ENCODE data around the gene MMP24. TPM values are rescaled to one million over a fixed set of nuclear protein-coding genes. Genes with fewer than 3 reads are reported as not detected.

MMP24 gene
- total RNA-seq, 1 donor from 2014 or later, result 102 TPM

DNA sequence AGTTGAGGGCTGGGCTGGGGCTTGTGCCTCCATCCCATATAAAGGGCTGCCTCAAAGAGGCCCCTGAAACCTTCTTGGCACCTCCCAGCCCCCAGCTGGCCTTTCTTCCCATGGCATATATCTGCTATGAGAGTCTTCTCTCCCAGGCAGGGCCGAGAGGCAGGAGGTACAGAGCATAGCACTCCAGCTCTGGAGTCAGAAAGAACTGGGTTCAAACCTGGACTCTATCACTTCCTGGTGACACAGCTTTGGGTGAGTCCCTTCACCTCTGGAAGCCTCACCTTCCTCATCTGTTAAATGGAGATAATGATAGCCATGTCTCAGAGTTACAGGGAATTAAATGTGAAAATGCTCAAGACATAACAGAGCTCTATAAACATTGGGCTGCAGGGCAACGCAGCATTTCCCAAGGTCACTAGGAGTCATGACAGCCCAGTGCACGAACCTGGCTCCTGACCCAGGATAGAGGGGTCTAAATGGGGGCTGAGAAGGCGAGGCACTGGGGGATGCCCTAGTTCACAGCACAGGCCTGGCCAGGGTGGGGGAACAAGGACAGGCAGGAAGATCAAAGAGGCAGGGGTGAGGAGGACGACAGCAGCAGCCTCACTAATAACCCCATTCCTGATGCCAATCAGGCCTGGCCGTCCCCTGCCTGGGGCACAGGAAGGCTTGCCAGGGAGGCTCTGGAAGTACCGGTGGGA, 63.8 kb downstream of the MMP24 start:
- no peak for FAIRE-seq
- DNase-seq (ENCODE audit: low spot score in 2 of 2), result no peak

DNA sequence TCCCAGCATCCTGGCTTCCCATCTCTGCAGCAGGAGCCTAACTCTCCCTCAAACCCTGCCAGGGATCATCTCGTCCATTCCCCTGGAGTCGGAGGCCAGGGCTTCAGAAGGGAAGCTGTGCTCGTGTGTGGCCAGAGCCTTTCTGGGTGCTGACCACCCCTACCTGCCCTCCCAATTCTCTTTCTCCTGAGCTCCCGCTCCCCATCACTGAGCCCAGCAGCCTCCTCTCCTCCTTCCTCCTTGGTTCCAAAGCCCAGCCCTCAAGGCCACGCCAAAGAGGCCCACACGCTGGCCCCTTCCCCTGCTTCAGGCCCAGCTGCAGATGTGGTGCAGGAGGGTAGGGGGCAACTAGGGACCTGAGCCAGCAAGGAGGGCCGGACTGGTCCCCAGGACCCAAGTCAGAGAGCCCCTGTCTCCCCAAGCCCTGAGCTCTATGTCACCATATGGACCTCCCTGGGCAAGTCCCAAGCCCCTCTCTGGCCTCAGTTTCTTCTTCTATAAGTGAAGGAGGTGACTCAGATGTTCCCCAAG, 64.5 kb downstream of the MMP24 start:
- FAIRE-seq (no peak), DNase-seq (ENCODE audit: low spot score in 2 of 2) (no peak)

- FAIRE-seq, result no peak
Measured at GRCh38 chr20:35291654-35292503, 65.4 kb downstream of the MMP24 start, which contains the start of gene FAM83C. TSS of gene FAM83C (minus strand) at chr20:35292425. CDS start at chr20:35292304, 121 bp downstream.

GRCh38 chr20:35292504-35293285, 66.2 kb downstream of the MMP24 start:
- DNase-seq (ENCODE audit: low spot score in 2 of 2) (no peak), FAIRE-seq (no peak)

More at GRCh38 chr20:35291654-35292503, 65.4 kb downstream of the MMP24 start, which contains the start of gene FAM83C:
- no peak for DNase-seq (ENCODE audit: low spot score in 2 of 2)

DNA sequence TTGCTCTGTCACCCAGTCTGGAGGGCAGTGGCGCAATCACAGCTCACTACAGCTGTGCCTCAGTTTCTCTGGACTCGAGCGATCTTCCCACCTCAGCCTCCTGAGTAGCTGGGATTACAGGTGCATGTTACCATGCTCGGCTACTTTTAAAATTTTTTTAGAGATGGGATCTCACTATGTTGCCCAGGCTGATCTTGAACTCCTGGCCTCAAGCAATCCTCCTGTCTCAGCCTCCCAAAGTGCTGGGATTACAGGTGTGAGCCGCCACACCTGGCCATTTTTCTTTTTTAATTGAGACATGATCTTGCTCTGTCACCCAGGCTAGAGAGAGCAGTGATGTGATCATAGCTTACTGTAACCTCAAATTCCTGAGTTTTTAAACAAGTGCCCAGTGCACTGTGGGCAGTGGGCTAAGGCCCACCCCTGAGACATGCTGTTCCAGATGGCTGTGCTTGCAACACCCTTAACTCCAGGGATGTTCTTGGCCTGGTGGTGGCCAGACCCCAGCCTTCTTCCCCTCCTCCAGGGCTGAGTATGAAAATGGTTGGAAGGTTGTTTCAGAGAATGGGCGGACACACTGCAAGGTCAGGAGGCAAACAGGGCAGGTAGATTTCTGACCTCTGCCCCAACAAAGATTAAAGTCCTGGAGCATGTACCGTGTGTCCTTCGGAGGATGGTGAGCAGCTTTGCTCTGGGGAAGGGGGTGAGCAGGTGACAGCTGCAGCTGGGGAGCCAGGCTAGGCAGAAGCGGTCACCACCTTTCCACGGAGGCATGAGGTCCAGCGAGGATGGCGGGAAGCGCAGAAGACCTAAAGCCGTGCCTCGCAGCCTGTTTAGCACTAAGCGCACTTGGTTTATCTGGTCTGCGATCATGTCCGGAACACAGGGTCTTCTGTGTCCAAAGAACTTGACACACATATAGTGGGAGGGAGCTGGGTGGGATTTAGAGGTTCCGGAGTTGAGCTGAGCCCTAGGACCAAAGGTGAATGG, 67.1 kb downstream of the MMP24 start:
- DNase-seq (ENCODE audit: low spot score in 2 of 2) (no peak), FAIRE-seq (no peak)

DNA sequence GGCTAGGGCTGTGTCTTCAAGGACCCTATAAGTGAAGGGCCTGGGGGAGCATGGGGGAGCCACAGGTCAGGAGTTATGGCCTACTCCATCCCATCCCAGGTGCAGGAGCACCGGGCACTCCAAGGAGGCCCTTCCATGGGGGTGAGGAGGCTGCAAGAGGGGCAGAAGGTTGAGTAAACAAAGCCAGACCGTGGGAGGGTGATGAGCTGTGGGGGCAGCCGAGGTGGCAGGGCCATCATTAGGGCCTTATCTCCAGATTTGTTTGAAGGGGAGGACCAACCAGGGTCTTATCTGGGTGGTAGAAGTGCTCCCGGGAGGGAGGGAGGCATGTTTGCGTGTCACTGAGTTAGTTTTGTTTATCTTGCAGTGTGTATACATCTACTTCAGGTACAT, 67.8 kb downstream of the MMP24 start:
- no peak for DNase-seq (ENCODE audit: low spot score in 2 of 2)
- no peak for FAIRE-seq

- no peak for FAIRE-seq
Measured at GRCh38 chr20:35295058-35295457, 68.6 kb downstream of the MMP24 start.

DNA sequence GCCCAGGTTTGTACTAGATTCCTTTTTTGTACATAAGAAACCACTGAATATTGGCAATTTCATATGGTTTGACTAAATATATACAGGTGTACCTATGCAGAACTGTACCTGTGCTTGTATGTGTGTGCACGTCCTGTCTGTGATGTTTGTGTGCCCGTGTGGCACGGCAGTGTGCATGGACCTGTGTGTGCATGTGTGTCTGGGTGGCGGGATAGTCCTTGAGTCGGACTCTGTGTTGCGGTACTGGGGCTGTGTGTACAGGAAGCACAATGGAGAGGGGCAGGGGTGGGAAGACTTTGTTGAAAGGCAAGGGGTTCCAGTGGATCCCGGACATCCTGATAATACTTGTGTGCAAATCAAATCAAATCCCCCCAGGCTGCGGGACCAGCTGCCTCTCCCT, 69.2 kb downstream of the MMP24 start:
- no peak for DNase-seq (ENCODE audit: low spot score in 2 of 2)
- FAIRE-seq, result no peak

More at GRCh38 chr20:35295058-35295457, 68.6 kb downstream of the MMP24 start:
- no peak for DNase-seq (ENCODE audit: low spot score in 2 of 2)

DNA sequence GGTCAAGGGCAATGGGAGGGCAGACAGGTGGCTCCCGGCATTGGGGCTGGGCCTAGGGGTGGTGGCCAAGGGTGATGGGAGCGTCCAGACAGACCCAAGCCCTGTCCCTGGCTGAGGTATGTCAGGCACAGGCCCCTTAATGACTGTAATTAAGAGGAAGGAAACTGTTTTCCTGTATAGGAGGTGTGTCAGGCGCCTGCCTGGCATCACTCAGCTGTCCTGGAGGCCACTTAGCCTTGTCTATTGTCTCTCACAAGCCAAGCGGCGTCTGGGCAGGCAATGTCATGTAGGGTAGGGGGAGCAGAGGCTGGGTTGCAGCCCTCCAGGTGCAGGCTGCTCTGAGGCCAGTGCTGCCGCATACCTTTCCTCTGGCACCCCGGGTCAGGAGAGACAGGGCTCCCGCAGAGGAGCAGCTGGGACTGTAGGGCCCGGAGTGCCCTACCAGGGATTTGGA, 69.6 kb downstream of the MMP24 start:
- DNase-seq (ENCODE audit: low spot score in 2 of 2), result no peak

GRCh38 chr20:35297155-35297554, 70.7 kb downstream of the MMP24 start:
- FAIRE-seq (no peak), DNase-seq (ENCODE audit: low spot score in 2 of 2) (no peak)

More for the DNA sequence above, 69.6 kb downstream of the MMP24 start:
- FAIRE-seq, result no peak

- FAIRE-seq (no peak), DNase-seq (ENCODE audit: low spot score in 2 of 2) (no peak)
Measured at GRCh38 chr20:35297740-35298139, 71.2 kb downstream of the MMP24 start.

DNA sequence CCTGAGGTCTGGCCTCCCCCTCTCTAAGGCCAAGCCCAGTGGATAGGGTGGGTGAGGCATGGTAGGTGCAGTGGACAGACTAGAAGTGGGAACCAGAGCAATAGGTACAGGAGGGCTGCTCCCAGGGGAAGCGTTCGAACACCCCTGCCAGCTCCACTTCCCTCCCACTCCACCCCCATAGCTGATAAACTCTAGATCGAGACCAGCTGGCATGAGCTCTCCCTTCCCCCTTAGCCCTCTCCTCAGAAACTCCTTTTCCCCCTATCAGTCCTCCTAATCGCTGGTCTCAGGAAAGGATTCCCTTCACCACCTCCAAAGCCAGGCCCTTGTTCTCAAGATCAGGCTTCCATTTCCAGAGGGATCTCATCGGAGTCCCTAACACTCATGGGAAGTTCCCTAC, 71.8 kb downstream of the MMP24 start:
- FAIRE-seq, result no peak
- no peak for DNase-seq (ENCODE audit: low spot score in 2 of 2)

DNA sequence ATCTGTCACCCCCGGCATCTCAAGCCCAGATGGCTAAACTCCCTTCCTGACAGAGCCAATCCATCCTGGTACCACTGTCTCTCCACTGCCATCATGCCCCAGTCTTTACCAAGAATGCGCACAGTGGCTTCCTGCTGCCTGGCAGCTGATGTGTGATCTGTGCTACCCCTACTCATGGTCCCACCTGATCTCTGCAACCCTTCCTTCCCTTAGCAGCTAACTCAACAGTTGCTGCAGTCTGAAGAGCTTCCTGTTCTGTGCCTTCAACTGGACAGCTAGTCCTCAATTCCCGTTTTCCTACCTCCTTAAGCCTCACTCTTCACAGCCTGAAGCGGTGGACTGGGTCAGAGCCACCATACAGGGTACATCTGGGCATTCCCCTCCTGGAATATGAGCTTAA, 73.3 kb downstream of the MMP24 start:
- no peak for DNase-seq (ENCODE audit: low spot score in 2 of 2)
- no peak for FAIRE-seq

- FAIRE-seq, result no peak
Measured at GRCh38 chr20:35300469-35301262, 74.2 kb downstream of the MMP24 start.

DNA sequence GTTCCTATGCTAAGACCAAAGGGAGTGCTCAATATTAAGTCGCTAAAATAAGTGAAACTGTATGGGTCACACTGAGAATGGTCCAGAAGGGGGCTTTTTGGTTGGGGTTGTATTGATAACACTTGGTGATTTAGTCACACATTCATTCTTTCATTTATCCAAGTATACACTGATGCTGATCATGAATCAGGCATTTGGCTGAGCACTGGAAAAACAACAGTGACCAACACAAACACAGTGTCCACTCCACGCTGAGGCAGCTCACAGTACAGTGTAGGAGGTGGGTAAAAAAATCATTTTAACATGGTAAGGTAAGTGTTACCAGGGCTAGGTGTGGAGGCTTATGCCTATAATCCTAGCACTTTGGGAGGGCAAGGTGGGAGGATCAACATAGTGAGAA, 74.9 kb downstream of the MMP24 start:
- no peak for FAIRE-seq
- no peak for DNase-seq (ENCODE audit: low spot score in 2 of 2)

More at GRCh38 chr20:35300469-35301262, 74.2 kb downstream of the MMP24 start:
- no peak for DNase-seq (ENCODE audit: low spot score in 2 of 2)

- FAIRE-seq, result no peak
- DNase-seq (ENCODE audit: low spot score in 2 of 2), result no peak
Measured at GRCh38 chr20:35302421-35303335, 76.2 kb downstream of the MMP24 start.

DNA sequence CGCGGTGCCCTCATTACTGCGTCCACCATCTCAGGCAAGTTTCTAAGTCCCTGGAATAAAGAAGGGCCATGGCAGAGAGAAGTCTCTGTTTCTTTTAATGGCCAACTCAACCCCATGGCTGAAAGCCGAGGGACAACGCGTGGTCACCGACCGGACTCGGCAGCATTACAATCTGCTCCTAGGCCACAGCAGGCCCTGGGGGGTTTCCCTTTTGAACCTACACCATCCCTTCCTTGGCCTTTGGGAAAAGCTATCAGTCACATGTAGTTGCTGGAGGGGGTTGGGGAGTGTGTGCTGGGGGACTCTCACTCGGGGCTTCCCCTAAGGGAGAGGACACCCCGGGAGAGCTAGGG, 76.9 kb downstream of the MMP24 start:
- no peak for DNase-seq (ENCODE audit: low spot score in 2 of 2)
- no peak for FAIRE-seq

Data from frontal cortex (tissue), 4 donors.